Heart left ventricle (tissue), 16 donors: Measurements from ENCODE around the gene SHE. TPM values are rescaled to one million over a fixed set of nuclear protein-coding genes. Genes with fewer than 3 reads are reported as not detected.
"Not testable (repeated sequence)": the region's sequence is repeated elsewhere in the genome, so short reads cannot be mapped to it uniquely, and the experiment has no call there.

Source experiments
- ATAC-seq, 4 donors: fragments of 200-7000 bp; cut with Tn5 transposase; one replicate each; pipeline ENCODE4 v1.9.1; 2020 to 2022; ENCODE audit warnings: moderate library complexity in 4 of 4, mild to moderate bottlenecking in 3 of 4, moderate number of reproducible peaks in 1 of 4
- DNase-seq, 5 donors: peaks; one replicate each; pipeline ENCODE4 v3.0.0-alpha.2; 2020
- H3K27ac ChIP-seq, 12 donors: fragments of 200-600 bp; sonication (generic) in 4 of 12; one replicate each; pipeline versions ENCODE4 v1.5.0 to v1.8.0; 2016 to 2022; ENCODE audit warnings: mild to moderate bottlenecking in 2 of 12
- H3K27me3 ChIP-seq, 9 donors: fragments of 200-600 bp; sonication (generic) in 2 of 9; one replicate each; pipeline versions ENCODE4 v1.5.1 to v1.8.0; 2016 to 2022; ENCODE audit warnings: mild to moderate bottlenecking in 3 of 9
- H3K36me3 ChIP-seq, 9 donors: fragments of 200-600 bp; sonication (generic) in 2 of 9; one replicate each; pipeline versions ENCODE4 v1.5.0 to v1.8.0; 2018 to 2022; ENCODE audit warnings: mild to moderate bottlenecking in 2 of 9
- H3K4me1 ChIP-seq, 12 donors: fragments of 200-600 bp; sonication (generic) in 4 of 12; one replicate each; pipeline versions ENCODE4 v1.5.0 to v1.8.0; 2016 to 2022; ENCODE audit warnings: mild to moderate bottlenecking in 3 of 12
- H3K4me3 ChIP-seq, 12 donors: fragments of 200-600 bp; sonication (generic) in 4 of 12; one replicate each; pipeline versions ENCODE4 v1.5.0 to v1.8.0; 2017 to 2022; ENCODE audit warnings: mild to moderate bottlenecking in 9 of 12, moderate library complexity in 4 of 12
- H3K9me3 ChIP-seq, 12 donors: fragments of 200-600 bp; sonication (generic) in 4 of 12; one replicate each; pipeline versions ENCODE4 v1.5.0 to v1.8.0; 2016 to 2022; ENCODE audit warnings: mild to moderate bottlenecking in 1 of 12
- POLR2A ChIP-seq, 2 donors: fragments of 450-650 bp; IDR thresholded peaks; one replicate each; pipeline ENCODE4 v1.6.1; 2017; ENCODE audit warnings: antibody characterized with exemption in 2 of 2, mild to moderate bottlenecking in 2 of 2, moderate library complexity in 2 of 2
- WGBS, 4 donors: extraction: QIAGEN DNeasy Blood & Tissue Kit in 2 of 4; methylation state at CpG; one replicate each; pipeline versions ENCODE4 v1.1.5 to v1.1.7; 2013 to 2018; 5-methylcytosine and 5-hydroxymethylcytosine counted together
- intact Hi-C, 10 donors: fragments of 100-400 bp; cut with DNase I; formaldehyde crosslinking; loops; one replicate each; pipeline versions ENCODE4 v1.11.1 to v1.14.2; 2022
- polyA plus RNA-seq, 2 donors: library from polyadenylated mRNA; stranded (reverse); fragments of 200-250 nt; gene quantifications; one replicate each; pipeline ENCODE4 v1.2.3, GENCODE V29; 2013
- total RNA-seq, 9 donors: library from RNA; depleted of rRNA in 2 of 9; stranded (reverse); fragments of >200 nt in 2 of 9; fragmentation: NEBNext Ultra II Directional in 3 of 9; extraction: Animal tissue kit (Norgen Biotek cat#: 25700) in 3 of 9; gene quantifications; one replicate each; pipeline versions ENCODE4 v1.1.0 to v1.2.4, GENCODE V29; 2016 to 2023
- TF ChIP-seq, protein P1 (sequence below), 12 donors: fragments of 200-600 bp; sonication (generic) in 4 of 12; IDR thresholded peaks; one replicate each; pipeline versions ENCODE4 v1.5.0 to v1.8.0; 2018 to 2022; ENCODE audit warnings: antibody characterized with exemption in 12 of 12, mild to moderate bottlenecking in 5 of 12
- donor health status: ischemic (EF 13 %, LVEDD 7.1; RV severe dilation, severe dysfunction).
- donor health status: healthy with polysubstance abuse.
- donor health status: DM: no; HTN: yes; CAD: no.
- donor health status: DM: no; HTN: no; CAD: no.
- donor health status: ischemic (EF 25% LVEDD 6.9; RV normal size, moderate dysfunction).
- donor health status: ischemic (EF 25% LVEDD 5.7; RV mildly dilated, moderate dysfunction).
- donor health status: healthy.
- donor health status: DM: yes; HTN: yes; CAD: no.
- donor health status: ischemic (EF 35%, LVEDD 5.7; RV mildly dilated, moderate dysfunction).
- donor health status: nonischemic (EF 11% LVEDD 7.7; RV severe dilation, severe dysfunction).
- donor health status: DM: yes; HTN: yes; CAD: no.
- donor health status: PGD.
- donor health status: ischemic (EF 29% LVEDD 5.4; RV normal size, mild dysfunction).
- donor health status: nonischemic (EF 23%, LVEDD 6.1; RV moderate dilation, normal function).

The SHE gene
- total and polyA plus RNA-seq, 11 donors: 10.1 to 19.4 (median 11.9) TPM

DNA sequence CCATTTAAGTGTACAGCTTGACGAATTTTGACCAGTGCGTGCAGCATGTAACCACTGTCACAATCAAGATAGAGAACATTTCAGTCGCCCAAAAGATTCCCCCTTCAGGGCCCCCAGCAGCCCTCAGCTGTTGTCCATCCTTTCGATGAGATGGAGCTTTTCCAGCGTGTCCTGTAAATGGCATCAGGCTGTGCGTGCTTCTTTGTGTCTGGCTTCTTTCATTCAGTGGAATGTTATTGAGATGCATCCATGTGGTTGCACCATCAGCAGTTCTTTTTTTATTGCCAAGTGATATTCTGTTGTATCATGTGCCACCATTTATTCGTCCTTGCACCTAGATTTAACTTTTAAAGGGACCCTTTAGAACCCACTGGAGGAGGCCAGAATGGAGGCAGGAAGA lies 34.4 kb upstream of the SHE start:
- intact Hi-C loops: no loop called here

DNA sequence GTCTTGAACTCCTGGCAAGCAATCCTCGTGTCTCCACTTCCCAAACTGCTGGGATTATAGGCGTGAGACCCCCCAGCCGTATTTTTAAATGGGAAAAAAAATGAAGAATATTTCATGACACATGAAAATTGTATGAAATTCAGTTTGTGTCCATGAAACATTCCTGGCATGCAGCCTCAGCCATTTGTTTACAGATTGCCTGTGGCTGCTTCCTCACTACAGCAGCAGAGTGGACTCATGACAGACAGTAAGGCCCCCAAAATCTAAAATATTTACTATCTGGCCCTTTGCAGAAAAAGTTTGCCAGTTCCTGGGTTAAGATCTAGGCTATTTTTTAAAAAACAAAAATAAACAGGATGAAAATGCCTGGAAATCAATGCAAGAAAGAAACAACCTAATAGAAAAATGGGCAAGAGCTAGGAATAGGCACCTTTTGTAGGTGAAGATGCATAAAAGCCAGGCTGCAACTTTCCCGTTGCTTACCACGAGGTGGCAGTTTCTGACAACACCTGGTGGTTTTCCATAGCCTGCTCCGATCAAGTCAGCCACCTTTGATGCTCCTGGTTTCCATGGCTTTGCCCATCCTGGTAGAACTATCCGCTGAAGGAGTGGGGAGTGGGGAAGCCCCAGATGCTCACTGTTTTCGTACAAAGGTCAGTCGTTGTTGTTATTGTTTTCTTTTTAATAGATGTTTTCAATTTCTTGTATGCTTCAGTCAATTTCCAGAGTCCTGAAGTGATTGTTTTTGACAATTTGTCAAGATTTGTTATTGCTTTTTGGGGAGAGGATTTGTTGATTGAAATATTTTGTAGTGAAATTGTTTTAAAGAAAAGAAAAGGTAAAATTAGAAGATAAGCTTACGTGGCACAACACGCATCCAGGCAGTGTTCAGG lies 32.0 kb upstream of the SHE start:
- no peak for DNase-seq
- no peak for ATAC-seq

More for the DNA sequence above, 34.4 kb upstream of the SHE start:
- peak in 1 of 4 donors; percentile 67 for ATAC-seq
- DNase-seq: no peak
- WGBS, 4 donors: 62 to 66% (median 64%) methylated on average over 7 of the region's 7 CpGs
- no peaks in the 10 kb centered on the region for H3K36me3 ChIP-seq
- no peak overlapping the region for H3K4me3 ChIP-seq
- H3K27ac ChIP-seq: no peak overlapping the region
- no peaks in the 10 kb centered on the region for H3K9me3 ChIP-seq
- H3K27me3 ChIP-seq: no peaks in the 10 kb centered on the region
- TF ChIP-seq, protein P1, sequence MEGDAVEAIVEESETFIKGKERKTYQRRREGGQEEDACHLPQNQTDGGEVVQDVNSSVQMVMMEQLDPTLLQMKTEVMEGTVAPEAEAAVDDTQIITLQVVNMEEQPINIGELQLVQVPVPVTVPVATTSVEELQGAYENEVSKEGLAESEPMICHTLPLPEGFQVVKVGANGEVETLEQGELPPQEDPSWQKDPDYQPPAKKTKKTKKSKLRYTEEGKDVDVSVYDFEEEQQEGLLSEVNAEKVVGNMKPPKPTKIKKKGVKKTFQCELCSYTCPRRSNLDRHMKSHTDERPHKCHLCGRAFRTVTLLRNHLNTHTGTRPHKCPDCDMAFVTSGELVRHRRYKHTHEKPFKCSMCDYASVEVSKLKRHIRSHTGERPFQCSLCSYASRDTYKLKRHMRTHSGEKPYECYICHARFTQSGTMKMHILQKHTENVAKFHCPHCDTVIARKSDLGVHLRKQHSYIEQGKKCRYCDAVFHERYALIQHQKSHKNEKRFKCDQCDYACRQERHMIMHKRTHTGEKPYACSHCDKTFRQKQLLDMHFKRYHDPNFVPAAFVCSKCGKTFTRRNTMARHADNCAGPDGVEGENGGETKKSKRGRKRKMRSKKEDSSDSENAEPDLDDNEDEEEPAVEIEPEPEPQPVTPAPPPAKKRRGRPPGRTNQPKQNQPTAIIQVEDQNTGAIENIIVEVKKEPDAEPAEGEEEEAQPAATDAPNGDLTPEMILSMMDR (IDR thresholded peaks at IDR 0.05): no peak
- no peak for TF ChIP-seq POLR2A (IDR thresholded peaks at IDR 0.05)
- H3K4me1 ChIP-seq: no peaks in the 10 kb centered on the region

DNA sequence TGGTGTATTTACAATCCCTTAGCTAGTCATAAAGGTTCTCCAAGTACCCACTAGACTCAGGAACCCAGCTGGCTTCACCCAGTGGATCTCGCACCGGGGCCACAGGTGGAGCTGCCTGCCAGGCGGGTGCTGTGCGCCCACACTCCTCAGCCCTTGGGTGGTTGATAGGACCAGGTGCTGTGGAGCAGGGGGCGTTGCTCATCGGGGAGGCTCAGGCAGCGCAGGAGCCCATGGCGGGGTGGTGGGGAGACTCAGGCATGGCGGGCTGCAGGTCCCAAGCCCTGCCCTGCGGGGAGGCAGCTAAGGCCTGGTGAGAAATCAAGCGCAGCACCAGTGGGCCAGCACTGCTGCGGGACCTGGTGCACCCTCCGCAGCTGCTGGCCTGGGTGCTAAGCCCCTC lies 29.7 kb upstream of the SHE start:
- H3K27me3 ChIP-seq, DNase-seq, H3K9me3 ChIP-seq, intact Hi-C loops, ATAC-seq, H3K4me1 ChIP-seq, H3K36me3 ChIP-seq, H3K27ac ChIP-seq, H3K4me3 ChIP-seq: not testable (repeated sequence)
- 97 to 100% (median 98%) methylated on average over 1 to 13 of the region's 13 CpGs for WGBS, 4 donors

More for the DNA sequence above, 32.0 kb upstream of the SHE start:
- Histone ChIP-seq H3K27ac (no peak overlapping the region), H3K4me1 (no peaks in the 10 kb centered on the region), H3K9me3 (no peaks in the 10 kb centered on the region), H3K36me3 (no peaks in the 10 kb centered on the region), H3K27me3 (no peaks in the 10 kb centered on the region), H3K4me3 (no peak overlapping the region)
- no peak for TF ChIP-seq POLR2A (IDR thresholded peaks at IDR 0.05)
- TF ChIP-seq, protein P1 (IDR thresholded peaks at IDR 0.05): peak in 9 of 12 donors; percentile 12 to 46 (median 29)
- 66 to 73% (median 68%) methylated on average over 11 of the region's 11 CpGs for WGBS, 4 donors
- intact Hi-C loops: no loop called here

DNA sequence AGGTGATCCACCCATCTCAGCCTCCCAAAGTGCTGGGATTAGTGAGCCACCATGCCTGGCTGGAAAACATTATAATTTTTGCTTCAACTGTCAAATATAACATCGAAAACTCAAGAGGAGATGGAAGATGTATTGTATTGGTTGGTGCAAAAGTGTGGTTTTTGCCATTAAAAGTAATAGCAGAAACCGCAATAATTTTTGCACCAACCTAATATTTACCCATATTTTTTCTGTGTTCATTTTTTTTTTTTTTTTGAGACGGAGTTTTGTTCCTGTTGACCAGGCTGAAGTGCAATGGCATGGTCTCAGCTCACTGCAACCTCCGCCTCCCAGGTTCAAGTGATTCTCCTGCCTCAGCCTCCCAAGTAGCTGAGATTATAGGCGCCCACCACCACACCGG lies 27.1 kb upstream of the SHE start:
- no peaks in the 10 kb centered on the region for H3K4me1 ChIP-seq
- no peaks in the 10 kb centered on the region for H3K9me3 ChIP-seq
- no peak for ATAC-seq
- no peaks in the 10 kb centered on the region for H3K27me3 ChIP-seq
- no peak overlapping the region for H3K27ac ChIP-seq
- no peak for DNase-seq
- H3K36me3 ChIP-seq: no peaks in the 10 kb centered on the region
- intact Hi-C loops: no loop called here
- no peak overlapping the region for H3K4me3 ChIP-seq
- WGBS, 4 donors: 94 to 96% (median 95%) methylated on average over 6 of the region's 6 CpGs
- no peak for TF ChIP-seq POLR2A (IDR thresholded peaks at IDR 0.05)
- TF ChIP-seq, protein P1 (IDR thresholded peaks at IDR 0.05): no peak
